PC-9 (cell line): Measurements from ENCODE around the gene PTPN9. TPM values are rescaled to one million over a fixed set of nuclear protein-coding genes. Genes with fewer than 3 reads are reported as not detected.
"Not testable (repeated sequence)": the region's sequence is repeated elsewhere in the genome, so short reads cannot be mapped to it uniquely, and the experiment has no call there.

ENCODE experiments used
- BruUV-seq: library from RNA; stranded (reverse); fragments of 400-500 nt; replicated peaks from 2 replicates; lab custom pipeline; 2021; lab: Mats Ljungman, UMichigan
- CTCF ChIA-PET: fragments of 300-600 bp; sonication (Branson Sonifier 250); formaldehyde crosslinking; loops from one replicate; lab custom pipeline; 2022; ENCODE audit warnings: antibody characterized with exemption; lab: Charles Lee
- POLR2A ChIA-PET: fragments of 300-600 bp; sonication (Branson Sonifier 250); formaldehyde crosslinking; loops from one replicate; lab custom pipeline; 2022; ENCODE audit warnings: antibody characterized with exemption; ENCODE audit not compliant: unreplicated experiment; lab: Charles Lee
- DNase-seq, 2 experiments: peaks; one replicate each; pipeline versions ENCODE4 v3.0.0 to v3.0.0-alpha.2; 2015 to 2022; ENCODE audit warnings: mixed read lengths in 1 of 2
- H2AFZ ChIP-seq: fragments of 200-600 bp; sonication (generic); 2 replicates; pipeline ENCODE4 v1.8.1; 2017; ENCODE audit warnings: antibody characterized with exemption
- H3F3A ChIP-seq: fragments of 200-600 bp; sonication (generic); 2 replicates; pipeline ENCODE4 v1.8.1; 2017; ENCODE audit warnings: antibody characterized with exemption, mild to moderate bottlenecking, low read depth; ENCODE audit not compliant: insufficient read depth
- H3K27ac ChIP-seq: fragments of 200-600 bp; sonication (generic); 2 replicates; pipeline ENCODE4 v1.6.1; 2016; ENCODE audit warnings: mixed run types
- H3K27me3 ChIP-seq: fragments of 200-600 bp; sonication (generic); 2 replicates; pipeline ENCODE4 v1.6.1; 2016; ENCODE audit warnings: low read depth, mixed run types; ENCODE audit not compliant: insufficient read depth
- H3K36me3 ChIP-seq: fragments of 200-600 bp; sonication (generic); 2 replicates; pipeline ENCODE4 v1.6.1; 2016; ENCODE audit warnings: low read depth, mixed run types
- H3K4me1 ChIP-seq: fragments of 200-600 bp; sonication (generic); replicated peaks from 2 replicates; pipeline ENCODE4 v1.6.1; 2016; ENCODE audit warnings: mixed run types; ENCODE audit not compliant: insufficient read depth
- H3K4me2 ChIP-seq: fragments of 200-600 bp; sonication (generic); 2 replicates; pipeline ENCODE4 v1.6.1; 2017; ENCODE audit warnings: mixed run types
- H3K4me3 ChIP-seq: fragments of 200-600 bp; sonication (generic); 2 replicates; pipeline ENCODE4 v1.6.1; 2016; ENCODE audit warnings: mixed run types
- H3K79me2 ChIP-seq: fragments of 200-600 bp; sonication (generic); 2 replicates; pipeline ENCODE4 v1.6.1; 2017; ENCODE audit warnings: low read depth, mixed run types
- H3K9me2 ChIP-seq: fragments of 200-600 bp; sonication (generic); 2 replicates; pipeline ENCODE4 v1.8.1; 2017; ENCODE audit warnings: mild to moderate bottlenecking; ENCODE audit not compliant: insufficient read depth
- H3K9me3 ChIP-seq: fragments of 200-600 bp; sonication (generic); 2 replicates; pipeline ENCODE4 v1.8.1; 2016; ENCODE audit warnings: low read depth; ENCODE audit not compliant: insufficient read depth
- H4K20me1 ChIP-seq: fragments of 200-600 bp; sonication (generic); 2 replicates; pipeline ENCODE4 v1.8.1; 2017; ENCODE audit not compliant: insufficient read depth
- CTCF ChIP-seq: fragments of 200-600 bp; sonication (generic); conservative IDR thresholded peaks from 2 replicates; pipeline ENCODE4 v1.6.1; 2017; ENCODE audit warnings: mixed run types, antibody characterized with exemption, mild to moderate bottlenecking, moderate library complexity
- EZH2 ChIP-seq: fragments of 200-600 bp; sonication (generic); IDR thresholded peaks from 2 replicates; pipeline ENCODE4 v1.8.0; 2017; ENCODE audit warnings: antibody characterized with exemption, low read depth
- intact Hi-C: fragments of 100-400 bp; cut with micrococcal nuclease; formaldehyde crosslinking; loops from one replicate; pipeline ENCODE4 v1.10.0; 2022; ENCODE audit not compliant: unreplicated experiment
- total RNA-seq: library from RNA; stranded (reverse); gene quantifications from 2 replicates; pipeline ENCODE4 v1.2.3, GENCODE V29; 2021

PTPN9 gene
- total RNA-seq, 1 experiment from 2014 or later = 22.4 TPM

- POLR2A ChIA-PET = interaction anchor here (0.6 kb wide), 1 partner anchor 15 kb away, joined by 9 read pairs; no protein-coding TSS in a partner anchor
- BruUV-seq = no TSS peak
Measured at GRCh38 chr15:75502360-75502759, 76.8 kb downstream of the PTPN9 start.

GRCh38 chr15:75493732-75494131, 85.4 kb downstream of the PTPN9 start:
- intact Hi-C loops = no loop called here
- no peaks in the 10 kb centered on the region for H3K36me3 ChIP-seq
- no peak overlapping the region for H3K27ac ChIP-seq
- ChIA-PET CTCF (no interaction called here), POLR2A (interaction anchor here (0.7 kb wide), 1 partner anchor 133 kb away, joined by 3 read pairs; no protein-coding TSS in a partner anchor)
- no peaks in the 10 kb centered on the region for H3K4me1 ChIP-seq
- H3K27me3 ChIP-seq = no peaks in the 10 kb centered on the region
- no peaks in the 10 kb centered on the region for H3K9me2 ChIP-seq
- H3K9me3 ChIP-seq = no peaks in the 10 kb centered on the region
- no peaks in the 10 kb centered on the region; the same call in 1 of the 2 replicates for H4K20me1 ChIP-seq
- H3K4me3 ChIP-seq = no peak overlapping the region
- H3K4me2 ChIP-seq = no peak overlapping the region
- H3K79me2 ChIP-seq = no peaks in the 10 kb centered on the region
- no TSS peak for BruUV-seq
- TF ChIP-seq CTCF (no peak), EZH2 (no peak)
- 0 out of 2 replicates have a peak, but pooled peaks cover 3% of the 10 kb centered on the region for H3F3A ChIP-seq
- DNase-seq = no peak
- H2AFZ ChIP-seq = no peak overlapping the region

More at GRCh38 chr15:75502360-75502759, 76.8 kb downstream of the PTPN9 start:
- Histone ChIP-seq H3K27ac (no peak overlapping the region), H3K27me3 (no peaks in the 10 kb centered on the region), H3K36me3 (no peaks in the 10 kb centered on the region), H4K20me1 (no peaks in the 10 kb centered on the region), H3K4me2 (no peak overlapping the region), H2AFZ (no peak overlapping the region), H3K9me2 (no peaks in the 10 kb centered on the region), H3K79me2 (no peaks in the 10 kb centered on the region), H3K4me1 (no peaks in the 10 kb centered on the region), H3K4me3 (no peak overlapping the region), H3F3A (no peaks in the 10 kb centered on the region), H3K9me3 (no peaks in the 10 kb centered on the region)
- TF ChIP-seq CTCF (no peak), EZH2 (no peak)
- no peak for DNase-seq
- CTCF ChIA-PET = interaction anchor here (0.6 kb wide), 1 partner anchor 27 kb away, joined by 7 read pairs; no protein-coding TSS in a partner anchor
- intact Hi-C loops = no loop called here

GRCh38 chr15:75483961-75484360, 95.2 kb downstream of the PTPN9 start:
- no peak overlapping the region for H3K27ac ChIP-seq
- H3K36me3 ChIP-seq = 0 out of 2 replicates have a peak, but pooled peaks cover 4% of the 10 kb centered on the region
- BruUV-seq = no TSS peak
- TF ChIP-seq CTCF (no peak), EZH2 (no peak)
- H3K9me2 ChIP-seq = no peaks in the 10 kb centered on the region
- no peak for DNase-seq
- no peaks in the 10 kb centered on the region for H3K9me3 ChIP-seq
- H3K4me3 ChIP-seq = no peak overlapping the region
- no peaks in the 10 kb centered on the region for H3K4me1 ChIP-seq
- ChIA-PET CTCF (no interaction called here), POLR2A (no interaction called here)
- H4K20me1 ChIP-seq = no peaks in the 10 kb centered on the region
- no peaks in the 10 kb centered on the region for H3K27me3 ChIP-seq
- H3K79me2 ChIP-seq = no peaks in the 10 kb centered on the region
- intact Hi-C loops = no loop called here
- H3F3A ChIP-seq = no peaks in the 10 kb centered on the region
- H3K4me2 ChIP-seq = no peak overlapping the region
- H2AFZ ChIP-seq = no peak overlapping the region

GRCh38 chr15:75483556-75483955, 95.6 kb downstream of the PTPN9 start:
- H3K36me3 ChIP-seq, BruUV-seq, CTCF ChIA-PET: not testable (repeated sequence)

More at GRCh38 chr15:75483556-75483955, 95.6 kb downstream of the PTPN9 start:
- H3K4me2 ChIP-seq, H3F3A ChIP-seq, DNase-seq, H3K79me2 ChIP-seq, H3K27me3 ChIP-seq, H3K9me2 ChIP-seq, H4K20me1 ChIP-seq, H3K4me3 ChIP-seq, intact Hi-C loops, POLR2A ChIA-PET, H3K27ac ChIP-seq, H3K9me3 ChIP-seq, H2AFZ ChIP-seq, H3K4me1 ChIP-seq: not testable (repeated sequence)
